SKM-1 treated with dmso at 0.1 percent for 144 hours (cell line): ENCODE data around the gene C1QTNF5.
A peak's percentile ranks its signal among the peaks of the same experiment; 100 is the strongest.
"Not testable (repeated sequence)": the region's sequence is repeated elsewhere in the genome, so short reads cannot be mapped to it uniquely, and the experiment has no call there.

ENCODE experiments used
- DNase-seq: peaks from one replicate; lab custom pipeline; 2025; ENCODE audit not compliant: unreplicated experiment; lab: John Stamatoyannopoulos, UW

The C1QTNF5 gene

DNA sequence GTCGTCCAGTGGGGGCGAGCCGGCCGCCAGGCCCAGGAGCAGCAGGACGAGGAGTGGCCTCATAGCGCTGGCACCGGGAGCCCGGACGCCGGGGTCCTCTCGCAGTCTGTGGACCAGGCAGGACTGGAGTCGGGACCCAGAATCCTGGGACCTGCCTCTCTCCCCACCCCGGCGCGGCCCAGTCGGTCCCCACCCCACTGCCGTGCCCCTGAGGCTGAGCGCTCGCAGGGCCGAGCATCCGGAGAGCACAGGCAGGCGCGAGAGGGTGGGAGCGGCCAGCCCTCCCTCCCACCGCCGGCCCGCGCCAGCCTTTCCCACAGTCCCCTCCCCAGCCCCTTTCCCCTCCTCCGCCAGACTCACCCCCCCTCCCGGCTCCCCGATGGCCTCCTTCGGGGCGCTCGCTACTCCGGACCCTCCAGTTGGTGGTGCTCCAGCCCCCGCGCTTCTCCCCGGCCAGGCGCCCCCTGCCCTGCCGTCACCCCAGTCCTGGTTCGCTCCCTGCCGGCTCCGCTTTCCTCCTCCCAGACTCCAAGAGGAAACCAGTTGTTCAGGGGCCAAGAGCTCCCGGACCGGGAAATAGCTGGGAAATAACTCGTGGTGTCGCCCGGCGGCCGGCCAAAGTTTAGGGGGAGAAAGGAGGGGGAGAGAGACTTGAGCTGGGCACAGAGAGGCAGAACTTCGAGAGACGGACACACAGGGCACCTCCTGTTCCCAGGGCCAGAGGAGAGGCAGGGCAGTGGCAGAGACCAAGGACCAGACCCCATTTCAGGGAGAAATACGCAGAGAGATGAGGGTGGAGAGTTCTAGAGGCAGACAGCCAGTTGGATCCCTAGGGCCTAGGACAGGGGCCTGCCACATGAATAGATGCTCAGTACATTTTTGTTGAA lies at the start of gene C1QTNF5:
C1QTNF5 (minus strand) TSS at position 549 of the 887 bp plus-strand sequence; CDS start at position 63, 486 bp downstream.
- no peak for DNase-seq

- DNase-seq = peak; percentile 8
These were observed 49.0 kb upstream of the C1QTNF5 start for GRCh38 chr11:119389611-119390254.

DNA sequence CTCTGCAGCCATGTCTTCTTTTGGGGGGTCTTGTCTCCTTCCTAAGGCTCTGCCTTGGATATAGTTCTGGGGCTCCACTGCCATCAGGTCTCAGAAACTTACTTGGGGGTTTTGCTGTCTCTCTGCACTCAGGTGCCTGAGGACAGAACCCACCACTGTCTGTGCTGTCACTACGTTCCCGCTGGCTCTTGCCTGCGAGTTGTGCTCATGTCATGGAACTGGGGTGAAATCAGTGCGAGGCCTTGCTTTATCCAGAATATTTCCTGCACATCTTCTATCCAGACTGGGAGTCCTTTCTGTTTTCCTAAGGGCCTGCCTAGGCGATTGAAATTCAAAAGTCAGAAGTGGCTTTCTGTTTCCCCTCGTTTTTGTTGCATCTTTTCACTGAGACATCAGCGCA lies 47.4 kb upstream of the C1QTNF5 start:
- no peak for DNase-seq

DNA sequence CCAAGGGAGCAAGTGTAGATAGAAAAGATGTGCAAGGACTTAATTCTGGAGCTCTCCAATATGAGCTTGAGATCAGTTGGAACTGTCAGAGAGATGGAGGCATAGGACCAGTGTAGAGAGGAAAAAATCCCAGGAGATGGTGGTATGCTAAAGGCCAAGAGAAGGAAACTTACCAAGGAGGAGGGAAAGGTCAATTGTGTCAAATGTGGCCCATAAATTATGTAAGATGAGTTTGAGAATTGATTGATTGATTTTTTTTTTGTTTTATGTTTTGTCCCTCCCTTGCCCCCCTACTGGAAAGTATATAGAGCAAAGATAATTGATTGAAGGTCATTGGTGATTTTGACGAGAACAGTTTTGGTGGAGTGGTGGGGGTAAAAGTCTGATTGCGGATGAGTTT lies 43.6 kb upstream of the C1QTNF5 start:
- DNase-seq = no peak

- DNase-seq = not testable (repeated sequence)
These were observed 41.8 kb upstream of the C1QTNF5 start for GRCh38 chr11:119382513-119382912.

DNA sequence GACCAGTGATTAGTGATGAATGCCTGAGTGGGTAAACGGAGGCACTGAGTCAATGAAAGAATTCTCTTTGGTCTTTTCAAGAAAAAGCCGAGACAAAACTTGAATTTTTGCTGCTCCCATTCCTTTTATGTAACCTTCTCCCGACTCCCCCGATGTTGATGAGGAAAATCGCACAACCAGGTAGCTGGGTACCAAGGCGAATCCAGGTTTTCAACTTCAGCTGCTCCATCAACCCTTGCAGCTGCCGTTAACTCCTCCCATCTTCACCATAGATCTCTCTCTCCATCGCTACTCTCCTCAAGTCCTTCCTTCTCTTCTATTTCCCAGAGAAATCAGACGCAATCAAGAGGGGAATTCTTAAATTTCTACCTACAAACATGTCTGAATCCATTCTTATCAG lies 41.4 kb upstream of the C1QTNF5 start:
- DNase-seq = no peak

- peak; percentile 95 for DNase-seq
These were observed 40.7 kb upstream of the C1QTNF5 start, which contains the start of gene USP2 for GRCh38 chr11:119381181-119381988. TSS of gene USP2 (minus strand) at chr11:119381690. CDS start at chr11:119373480, 8,210 bp downstream.

DNA sequence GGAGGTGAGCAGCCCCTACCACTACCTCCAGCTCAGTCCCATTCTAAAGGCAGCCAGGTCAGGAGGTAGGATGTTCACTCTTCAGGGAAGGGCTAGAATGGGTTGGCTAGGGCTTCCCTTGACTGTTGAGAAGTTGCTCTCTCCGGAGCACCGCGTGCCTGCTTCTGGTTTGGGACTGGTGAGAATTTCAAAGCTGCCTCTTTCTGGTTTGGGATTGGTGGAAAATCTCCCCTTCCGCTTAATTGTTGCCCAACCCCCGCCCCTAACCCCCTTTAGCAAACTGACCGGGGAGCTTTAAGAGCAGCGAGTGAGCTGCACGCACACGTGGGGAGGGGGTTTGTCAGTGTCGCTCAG lies 40.1 kb upstream of the C1QTNF5 start:
- DNase-seq = no peak

DNA sequence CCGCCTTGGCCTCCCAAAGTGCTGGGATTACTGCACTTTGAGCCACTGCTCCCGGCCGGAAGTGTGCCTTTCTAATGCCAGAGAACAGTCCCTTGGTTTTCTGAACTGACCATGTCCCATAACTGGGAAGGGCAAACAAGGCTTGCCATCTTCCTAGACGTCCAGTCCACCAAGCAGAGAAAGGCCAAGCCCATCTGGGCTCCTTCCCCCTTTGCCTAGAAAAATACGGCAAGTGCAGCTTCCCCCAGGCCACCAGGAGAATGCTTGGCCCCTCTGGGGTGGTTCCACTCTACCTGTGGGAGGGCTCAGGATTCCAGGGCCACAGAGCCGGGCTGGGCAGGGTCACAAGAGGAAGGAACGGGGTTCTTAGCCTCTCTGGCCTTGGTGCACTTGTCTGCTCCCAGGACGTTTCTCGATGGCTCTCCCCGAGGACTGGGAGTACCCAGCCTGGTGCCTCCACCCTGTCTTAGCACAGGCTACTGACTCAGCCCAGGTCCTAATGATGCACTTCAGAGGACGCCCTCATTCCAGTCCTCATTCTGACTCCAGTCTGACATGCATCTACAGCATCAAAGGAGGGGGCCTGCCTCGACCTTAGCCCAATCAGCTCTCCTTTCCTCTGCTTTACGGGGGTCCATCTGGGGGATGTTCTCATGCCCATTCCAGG lies 39.6 kb upstream of the C1QTNF5 start:
- DNase-seq = no peak

- DNase-seq = no peak
These were observed 38.3 kb upstream of the C1QTNF5 start for GRCh38 chr11:119378851-119379465.

DNA sequence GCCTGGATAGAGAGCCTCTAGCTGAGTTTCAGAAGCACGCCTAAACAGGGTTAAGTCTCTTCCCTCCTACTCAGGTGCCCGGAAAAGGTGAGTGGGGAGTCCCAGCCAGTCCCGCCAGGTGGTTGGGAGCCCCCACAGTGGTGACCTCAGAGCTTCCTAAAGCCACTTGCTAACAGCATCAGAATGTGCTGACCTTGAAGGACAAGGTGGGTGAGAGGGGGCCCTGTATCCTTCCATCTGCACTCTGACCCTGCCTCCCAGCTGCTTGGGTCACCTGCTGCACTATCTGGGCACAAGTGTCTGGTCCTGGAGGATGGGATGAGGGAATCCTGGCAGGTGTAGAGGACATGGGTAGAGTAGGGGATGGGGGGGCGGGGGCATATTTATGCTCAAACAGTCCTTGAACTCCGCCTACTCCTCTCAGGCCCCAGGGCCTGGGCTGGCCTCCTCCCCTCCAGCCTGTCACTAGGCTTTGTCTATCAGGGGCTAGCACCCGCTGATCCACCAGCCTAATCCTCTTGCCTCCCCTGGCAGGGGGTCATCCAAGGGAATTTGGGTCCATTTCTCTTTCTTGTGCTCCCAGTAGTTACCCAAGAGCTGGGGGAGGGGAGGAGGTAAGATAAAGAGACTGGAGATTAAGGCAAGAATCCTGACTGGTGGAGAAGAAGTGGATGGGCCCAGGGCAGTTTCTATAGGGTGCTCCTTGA lies 37.4 kb upstream of the C1QTNF5 start:
- no peak for DNase-seq

DNA sequence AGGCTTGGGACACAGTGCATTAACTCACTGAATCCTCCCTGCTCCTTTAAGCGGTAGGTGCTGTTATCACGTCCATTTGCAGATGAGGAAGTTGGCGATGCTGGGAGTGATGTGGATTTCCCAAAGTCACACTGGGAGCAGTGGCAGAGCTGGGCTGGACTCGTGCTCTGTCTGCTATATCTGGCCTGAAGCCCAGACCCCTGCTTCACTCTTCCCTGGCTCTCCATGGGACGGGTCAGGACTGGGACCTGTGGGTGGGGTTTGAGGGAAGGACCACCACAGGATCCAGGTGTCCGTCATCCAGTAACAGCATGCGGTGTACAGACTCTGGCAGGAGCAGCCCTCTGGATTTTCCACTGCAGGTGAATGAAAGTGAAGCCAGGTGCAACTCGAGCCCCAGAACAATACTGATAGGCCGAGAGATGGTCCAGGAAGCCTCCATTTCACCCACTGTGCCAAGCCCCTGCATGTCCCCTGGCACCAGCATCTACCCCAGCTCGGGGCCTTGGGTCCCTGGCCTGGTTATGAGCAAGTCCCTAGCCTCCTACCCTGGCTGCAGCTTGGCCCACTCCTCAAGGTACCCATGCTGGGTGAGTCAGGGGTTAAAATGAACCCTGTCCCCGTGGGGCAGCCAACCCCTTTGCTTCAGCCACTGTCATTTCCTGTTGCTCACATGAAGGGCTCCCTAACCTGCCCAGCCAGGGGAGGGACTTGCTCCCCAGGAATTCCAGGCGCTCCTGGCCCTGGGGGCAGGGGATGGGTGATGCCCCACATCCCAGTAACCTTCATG lies 36.6 kb upstream of the C1QTNF5 start:
- DNase-seq = no peak

GRCh38 chr11:119376197-119376847 lies 35.6 kb upstream of the C1QTNF5 start:
- DNase-seq = no peak

GRCh38 chr11:119375337-119376196 lies 34.9 kb upstream of the C1QTNF5 start:
- no peak for DNase-seq

GRCh38 chr11:119374632-119375336 lies 34.1 kb upstream of the C1QTNF5 start:
- DNase-seq = no peak

DNA sequence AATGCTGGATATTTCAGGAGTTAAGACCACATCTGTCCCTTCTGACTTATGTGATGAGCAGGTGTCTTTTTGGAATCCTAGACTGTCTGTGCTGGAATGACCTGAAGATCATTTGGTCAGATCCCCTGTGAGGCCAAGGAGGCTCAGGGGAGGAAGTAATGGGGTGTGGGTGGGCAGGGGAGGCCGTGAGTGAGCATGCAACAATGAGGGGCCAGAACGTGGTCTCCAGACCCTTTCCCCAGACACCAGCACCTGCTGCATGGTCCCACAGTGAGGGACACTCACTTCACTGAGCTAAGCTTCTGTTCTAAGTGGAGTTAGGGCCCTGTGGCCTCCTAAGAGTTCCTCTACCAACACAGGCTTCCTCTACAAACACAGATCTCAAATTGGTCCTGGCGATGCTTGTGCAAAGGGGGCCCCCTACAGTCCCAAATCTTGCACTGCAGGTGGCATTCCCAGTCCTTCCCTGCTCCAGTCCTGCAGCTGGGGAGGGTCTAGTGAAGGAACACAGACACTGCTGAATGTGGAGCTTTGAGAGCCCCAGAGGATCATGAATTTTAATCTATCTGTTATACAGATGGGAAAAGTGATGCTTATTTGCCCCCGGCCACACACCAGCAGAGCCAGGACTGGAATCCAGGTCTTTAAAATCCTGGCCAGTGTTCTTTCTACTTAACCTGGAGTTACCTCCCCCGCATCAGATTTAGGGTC lies 33.4 kb upstream of the C1QTNF5 start:
- DNase-seq = peak; percentile 40
